GM12872 (cell line): ENCODE data around the gene CHRNA9.

Experiments
- TF ChIP-seq, protein P1 (sequence below): IDR thresholded peaks from 3 replicates; pipeline ENCODE4 v1.5.1; 2011; ENCODE audit warnings: low read depth, mild to moderate bottlenecking, low read length, moderate library complexity; ENCODE audit not compliant: insufficient read depth

Gene CHRNA9

GRCh38 chr4:40334591-40335524 is at the start of gene CHRNA9:
CHRNA9 (plus strand) TSS chr4:40335333; CDS start chr4:40335468, 135 bp downstream.
- TF ChIP-seq, protein P1, sequence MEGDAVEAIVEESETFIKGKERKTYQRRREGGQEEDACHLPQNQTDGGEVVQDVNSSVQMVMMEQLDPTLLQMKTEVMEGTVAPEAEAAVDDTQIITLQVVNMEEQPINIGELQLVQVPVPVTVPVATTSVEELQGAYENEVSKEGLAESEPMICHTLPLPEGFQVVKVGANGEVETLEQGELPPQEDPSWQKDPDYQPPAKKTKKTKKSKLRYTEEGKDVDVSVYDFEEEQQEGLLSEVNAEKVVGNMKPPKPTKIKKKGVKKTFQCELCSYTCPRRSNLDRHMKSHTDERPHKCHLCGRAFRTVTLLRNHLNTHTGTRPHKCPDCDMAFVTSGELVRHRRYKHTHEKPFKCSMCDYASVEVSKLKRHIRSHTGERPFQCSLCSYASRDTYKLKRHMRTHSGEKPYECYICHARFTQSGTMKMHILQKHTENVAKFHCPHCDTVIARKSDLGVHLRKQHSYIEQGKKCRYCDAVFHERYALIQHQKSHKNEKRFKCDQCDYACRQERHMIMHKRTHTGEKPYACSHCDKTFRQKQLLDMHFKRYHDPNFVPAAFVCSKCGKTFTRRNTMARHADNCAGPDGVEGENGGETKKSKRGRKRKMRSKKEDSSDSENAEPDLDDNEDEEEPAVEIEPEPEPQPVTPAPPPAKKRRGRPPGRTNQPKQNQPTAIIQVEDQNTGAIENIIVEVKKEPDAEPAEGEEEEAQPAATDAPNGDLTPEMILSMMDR = no peak

GRCh38 chr4:40285692-40286091 is 49.4 kb upstream of the CHRNA9 start:
- TF ChIP-seq, protein P1 = no peak

- TF ChIP-seq, protein P1 = no peak
Observed at GRCh38 chr4:40288566-40288965, 46.6 kb upstream of the CHRNA9 start.

GRCh38 chr4:40289366-40290188 is 45.6 kb upstream of the CHRNA9 start:
- TF ChIP-seq, protein P1 = no peak

GRCh38 chr4:40292313-40292759 is 42.8 kb upstream of the CHRNA9 start:
- TF ChIP-seq, protein P1 = no peak

DNA sequence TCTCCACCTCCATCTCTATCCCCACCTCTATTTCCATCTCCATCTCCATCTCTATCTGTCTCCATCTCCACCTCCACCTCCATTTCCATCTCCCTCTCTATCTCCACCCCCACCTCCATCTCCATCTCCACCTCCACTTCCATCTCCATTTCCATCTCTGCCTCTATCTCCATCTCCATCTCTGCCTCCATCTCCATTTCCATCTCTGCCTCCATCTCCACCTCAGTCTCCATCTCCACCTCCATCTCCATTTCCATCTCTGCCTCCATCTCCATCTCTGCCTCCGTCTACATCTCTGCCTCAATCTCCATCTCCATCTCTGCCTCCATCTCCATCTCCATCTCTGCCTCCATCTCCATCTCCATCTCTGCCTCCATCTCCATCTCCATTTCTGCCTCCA is 40.8 kb upstream of the CHRNA9 start:
- TF ChIP-seq, protein P1 = no peak

DNA sequence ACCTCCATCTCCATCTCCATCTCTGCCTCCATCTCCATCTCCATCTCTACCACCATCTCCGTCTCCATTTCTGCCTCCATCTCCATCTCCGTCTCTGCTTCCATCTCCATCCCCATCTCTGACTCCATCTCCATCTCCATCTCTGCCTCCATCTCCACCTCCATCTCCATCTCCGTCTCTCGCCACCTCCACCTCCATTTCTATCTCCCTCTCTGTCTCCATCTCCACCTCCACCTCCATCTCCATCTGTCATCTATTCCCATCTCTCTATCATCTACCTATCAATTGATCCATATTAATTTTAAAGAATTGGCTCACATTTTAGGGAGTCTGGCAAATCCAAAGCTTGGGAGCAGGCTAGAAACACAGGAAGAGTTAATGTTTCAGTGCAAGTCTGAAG is 39.6 kb upstream of the CHRNA9 start:
- TF ChIP-seq, protein P1 = no peak
